Liver (tissue), 9 donors: ENCODE data around the gene TUBB4A. TPM values are rescaled to one million over a fixed set of nuclear protein-coding genes. Genes with fewer than 3 reads are reported as not detected.
A peak's percentile ranks its signal among the peaks of the same experiment; 100 is the strongest.

Experiments used
- DNase-seq: peaks from one replicate; pipeline ENCODE4 v3.0.0-alpha.2; 2017; ENCODE audit warnings: low spot score
- H3K27ac ChIP-seq, 2 donors: one replicate each; pipeline ENCODE4 v1.7.0; 2013; ENCODE audit warnings: inconsistent platforms in 2 of 2, low read length in 2 of 2, control low read depth in 1 of 2, low read depth in 1 of 2, mild to moderate bottlenecking in 1 of 2
- H3K27me3 ChIP-seq, 4 donors: one replicate each; pipeline versions ENCODE4 v1.6.1 to v1.7.0; 2013; ENCODE audit warnings: low read length in 3 of 4, inconsistent platforms in 1 of 4, mild to moderate bottlenecking in 1 of 4, moderate library complexity in 1 of 4; ENCODE audit not compliant: control insufficient read depth in 4 of 4, insufficient read depth in 4 of 4
- H3K36me3 ChIP-seq, 4 donors: one replicate each; pipeline versions ENCODE4 v1.6.1 to v1.7.0; 2013; ENCODE audit warnings: low read length in 3 of 4, mild to moderate bottlenecking in 3 of 4, low read depth in 1 of 4, moderate library complexity in 1 of 4; ENCODE audit not compliant: control insufficient read depth in 4 of 4, insufficient read depth in 3 of 4
- H3K4me1 ChIP-seq, 4 donors: one replicate each; pipeline versions ENCODE4 v1.6.1 to v1.7.0; 2013; ENCODE audit warnings: low read length in 3 of 4, mild to moderate bottlenecking in 3 of 4, moderate library complexity in 1 of 4; ENCODE audit not compliant: control insufficient read depth in 4 of 4, insufficient read depth in 4 of 4
- H3K4me3 ChIP-seq, 3 donors: one replicate each; pipeline versions ENCODE4 v1.6.1 to v1.7.0; 2013; ENCODE audit warnings: low read length in 3 of 3, control low read depth in 1 of 3, low read depth in 1 of 3, mild to moderate bottlenecking in 1 of 3
- H3K9ac ChIP-seq, 2 donors: one replicate each; pipeline ENCODE4 v1.7.0; 2013; ENCODE audit warnings: low read length in 2 of 2, mild to moderate bottlenecking in 2 of 2, moderate library complexity in 2 of 2, control low read depth in 1 of 2, low read depth in 1 of 2
- H3K9me3 ChIP-seq, 4 donors: one replicate each; pipeline versions ENCODE4 v1.6.1 to v1.7.0; 2013; ENCODE audit warnings: low read length in 3 of 4; ENCODE audit not compliant: control insufficient read depth in 4 of 4
- ATF3 ChIP-seq: IDR thresholded peaks from 2 replicates; pipeline ENCODE4 v1.6.1; 2016; ENCODE audit warnings: antibody characterized with exemption
- CTCF ChIP-seq: fragments of 150-350 bp; IDR thresholded peaks from 2 replicates; pipeline ENCODE4 v1.5.1; 2017; ENCODE audit warnings: improper control_type of control experiment, low read depth, low read length; ENCODE audit not compliant: missing input control
- EGR1 ChIP-seq, 2 donors: IDR thresholded peaks; 2 replicates each; pipeline ENCODE4 v1.6.1; 2016 to 2018; ENCODE audit warnings: antibody characterized with exemption in 2 of 2, low read depth in 2 of 2
- FOXA2 ChIP-seq: IDR thresholded peaks from 2 replicates; pipeline ENCODE4 v1.6.1; 2016; ENCODE audit warnings: antibody characterized with exemption
- GABPA ChIP-seq, 2 donors: IDR thresholded peaks in 1 of 2; conservative IDR thresholded peaks in 1 of 2; 2 replicates each; pipeline ENCODE4 v1.6.1; 2016; ENCODE audit warnings: antibody characterized with exemption in 2 of 2, mild to moderate bottlenecking in 1 of 2, moderate library complexity in 1 of 2
- HNF4A ChIP-seq, 2 donors: conservative IDR thresholded peaks; 2 replicates each; pipeline ENCODE4 v1.6.1; 2016; ENCODE audit warnings: antibody characterized with exemption in 2 of 2, mild to moderate bottlenecking in 2 of 2
- JUND ChIP-seq, 2 donors: IDR thresholded peaks; 2 replicates each; pipeline ENCODE4 v1.6.1; 2016; ENCODE audit warnings: antibody characterized with exemption in 2 of 2
- NR2F2 ChIP-seq: IDR thresholded peaks from 2 replicates; pipeline ENCODE4 v1.6.1; 2016; ENCODE audit warnings: antibody characterized with exemption
- RAD21 ChIP-seq, 2 donors: IDR thresholded peaks; 2 replicates each; pipeline ENCODE4 v1.6.1; 2016; ENCODE audit warnings: antibody characterized with exemption in 2 of 2, mild to moderate bottlenecking in 2 of 2
- RXRA ChIP-seq, 2 donors: IDR thresholded peaks; 2 replicates each; pipeline ENCODE4 v1.6.1; 2017 to 2018; ENCODE audit warnings: antibody characterized with exemption in 2 of 2, mild to moderate bottlenecking in 1 of 2
- SP1 ChIP-seq: IDR thresholded peaks from 2 replicates; pipeline ENCODE4 v1.6.1; 2018; ENCODE audit warnings: antibody characterized with exemption, mild to moderate bottlenecking
- TAF1 ChIP-seq: conservative IDR thresholded peaks from 2 replicates; pipeline ENCODE4 v1.6.1; 2016; ENCODE audit warnings: antibody characterized with exemption, mild to moderate bottlenecking
- YY1 ChIP-seq: IDR thresholded peaks from 2 replicates; pipeline ENCODE4 v1.6.1; 2016; ENCODE audit warnings: antibody characterized with exemption, mild to moderate bottlenecking
- ZBTB33 ChIP-seq: IDR thresholded peaks from 2 replicates; pipeline ENCODE4 v1.6.1; 2016; ENCODE audit warnings: antibody characterized with exemption
- WGBS: extraction: QIAGEN DNeasy Blood & Tissue Kit; methylation state at CpG from one replicate; pipeline ENCODE4 v1.1.7; 2013; 5-methylcytosine and 5-hydroxymethylcytosine counted together
- polyA plus RNA-seq, 2 donors: library from polyadenylated mRNA; stranded (reverse) in 1 of 2; unstranded in 1 of 2; fragments of 200-250 nt in 1 of 2; fragments of >200 nt in 1 of 2; fragmentation: Nextera tagmentation in 1 of 2; extraction: Ambion mirVana in 1 of 2; gene quantifications; one replicate each; pipeline versions ENCODE4 v1.2.1 to v1.2.3, GENCODE V29; 2013 to 2015
- total RNA-seq, 2 donors: library from RNA; depleted of rRNA; stranded (reverse); fragments of >200 nt; gene quantifications; one replicate each; pipeline ENCODE4 v1.2.3, GENCODE V29; 2014
- TF ChIP-seq, protein P1 (sequence below): IDR thresholded peaks from 2 replicates; pipeline ENCODE4 v1.6.1; 2016; ENCODE audit warnings: antibody characterized with exemption, mild to moderate bottlenecking
- donor health status: healthy.
- donor health status: healthy.
- donor health status: healthy.
- donor health status: healthy.
- donor health status: healthy.

TUBB4A gene
- total and polyA plus RNA-seq, 4 donors: 0.25 to 1.9 (median 0.96) TPM

DNA sequence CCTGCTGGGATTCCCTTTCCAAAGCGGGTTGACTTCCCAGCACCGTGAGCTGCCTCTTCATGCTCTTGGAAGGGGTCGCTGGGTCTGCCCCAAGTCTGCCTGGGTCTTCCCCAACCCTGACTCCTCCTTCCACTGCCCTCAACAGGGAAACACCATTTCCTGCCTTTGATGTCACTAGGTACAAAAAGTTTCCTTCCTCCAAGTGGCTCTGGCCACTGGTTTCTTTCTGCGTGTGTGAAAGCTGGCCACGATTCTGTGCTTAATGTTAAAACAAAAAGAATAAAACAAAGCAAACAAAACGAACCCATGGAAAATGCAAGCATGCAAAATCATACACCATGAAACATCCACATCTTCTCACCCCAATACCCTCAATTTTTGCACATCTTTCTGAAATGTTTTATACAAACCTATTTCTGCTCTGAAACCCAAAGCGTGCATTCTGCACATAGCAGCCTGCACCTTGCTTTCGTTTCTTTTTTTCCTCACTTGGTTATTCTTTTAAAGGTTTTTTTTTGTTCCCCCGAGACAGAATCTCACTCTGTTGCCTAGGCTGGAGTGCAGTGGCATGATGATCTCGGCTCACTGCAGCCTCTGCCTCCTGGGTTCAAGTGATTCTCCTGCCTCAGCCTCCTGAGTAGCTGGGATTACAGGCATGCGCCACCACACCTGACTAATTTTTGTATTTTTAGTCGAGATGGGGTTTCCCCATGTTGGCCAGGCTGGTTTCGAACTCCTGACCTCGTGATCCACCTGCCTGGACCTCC is 16.2 kb upstream of the TUBB4A start:
- 56% methylated on average over 14 of the region's 14 CpGs for WGBS
- no peak overlapping the region for H3K27ac ChIP-seq
- H3K9ac ChIP-seq: no peak overlapping the region
- H3K4me1 ChIP-seq: peaks cover 0 to 8% (median 6%) of the 10 kb centered on the region in 4 donors
- H3K27me3 ChIP-seq: peaks cover 0 to 5% (median 0%) of the 10 kb centered on the region in 4 donors
- H3K36me3 ChIP-seq: no peaks in the 10 kb centered on the region
- TF ChIP-seq TAF1: no peak
- TF ChIP-seq JUND (IDR thresholded peaks at IDR 0.05): no peak
- no peak for TF ChIP-seq ZBTB33
- no peak for TF ChIP-seq ATF3
- no peak for TF ChIP-seq HNF4A (conservative IDR thresholded peaks at IDR 0.05)
- TF ChIP-seq RXRA (IDR thresholded peaks at IDR 0.05): no peak
- TF ChIP-seq, protein P1, sequence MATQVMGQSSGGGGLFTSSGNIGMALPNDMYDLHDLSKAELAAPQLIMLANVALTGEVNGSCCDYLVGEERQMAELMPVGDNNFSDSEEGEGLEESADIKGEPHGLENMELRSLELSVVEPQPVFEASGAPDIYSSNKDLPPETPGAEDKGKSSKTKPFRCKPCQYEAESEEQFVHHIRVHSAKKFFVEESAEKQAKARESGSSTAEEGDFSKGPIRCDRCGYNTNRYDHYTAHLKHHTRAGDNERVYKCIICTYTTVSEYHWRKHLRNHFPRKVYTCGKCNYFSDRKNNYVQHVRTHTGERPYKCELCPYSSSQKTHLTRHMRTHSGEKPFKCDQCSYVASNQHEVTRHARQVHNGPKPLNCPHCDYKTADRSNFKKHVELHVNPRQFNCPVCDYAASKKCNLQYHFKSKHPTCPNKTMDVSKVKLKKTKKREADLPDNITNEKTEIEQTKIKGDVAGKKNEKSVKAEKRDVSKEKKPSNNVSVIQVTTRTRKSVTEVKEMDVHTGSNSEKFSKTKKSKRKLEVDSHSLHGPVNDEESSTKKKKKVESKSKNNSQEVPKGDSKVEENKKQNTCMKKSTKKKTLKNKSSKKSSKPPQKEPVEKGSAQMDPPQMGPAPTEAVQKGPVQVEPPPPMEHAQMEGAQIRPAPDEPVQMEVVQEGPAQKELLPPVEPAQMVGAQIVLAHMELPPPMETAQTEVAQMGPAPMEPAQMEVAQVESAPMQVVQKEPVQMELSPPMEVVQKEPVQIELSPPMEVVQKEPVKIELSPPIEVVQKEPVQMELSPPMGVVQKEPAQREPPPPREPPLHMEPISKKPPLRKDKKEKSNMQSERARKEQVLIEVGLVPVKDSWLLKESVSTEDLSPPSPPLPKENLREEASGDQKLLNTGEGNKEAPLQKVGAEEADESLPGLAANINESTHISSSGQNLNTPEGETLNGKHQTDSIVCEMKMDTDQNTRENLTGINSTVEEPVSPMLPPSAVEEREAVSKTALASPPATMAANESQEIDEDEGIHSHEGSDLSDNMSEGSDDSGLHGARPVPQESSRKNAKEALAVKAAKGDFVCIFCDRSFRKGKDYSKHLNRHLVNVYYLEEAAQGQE: no peak
- H3K4me3 ChIP-seq: no peak overlapping the region
- no peaks in the 10 kb centered on the region for H3K9me3 ChIP-seq
- no peak for DNase-seq

- peak overlapping the region; percentile 33 to 77 (median 52) for H3K4me3 ChIP-seq
- H3K9me3 ChIP-seq: no peaks in the 10 kb centered on the region
- peak overlapping the region in 1 of 2 donors; percentile 60 for H3K9ac ChIP-seq
- peak overlapping the region; percentile 16 to 38 for H3K27ac ChIP-seq
- no peaks in the 10 kb centered on the region for H3K36me3 ChIP-seq
- DNase-seq: peak; percentile 91
- H3K4me1 ChIP-seq: peaks cover 0 to 8% (median 6%) of the 10 kb centered on the region in 4 donors
- no peaks in the 10 kb centered on the region for H3K27me3 ChIP-seq
- peak; percentile 90 for TF ChIP-seq CTCF
- TF ChIP-seq JUND (IDR thresholded peaks at IDR 0.05): no peak
- peak; percentile 92 to 97 for TF ChIP-seq RAD21 (IDR thresholded peaks at IDR 0.05)
- TF ChIP-seq SP1: no peak
- no peak for TF ChIP-seq YY1
- no peak for TF ChIP-seq RXRA (IDR thresholded peaks at IDR 0.05)
- no peak for TF ChIP-seq FOXA2
- no peak for TF ChIP-seq EGR1 (IDR thresholded peaks at IDR 0.05; ENCODE audit: low read depth in 2 of 2)
- TF ChIP-seq TAF1: no peak
- TF ChIP-seq ZBTB33: no peak
- TF ChIP-seq NR2F2: no peak
- no peak for TF ChIP-seq GABPA (IDR thresholded peaks at IDR 0.05 in 1 of 2, conservative IDR thresholded peaks at IDR 0.05 in 1 of 2)
- peak in 1 of 2 donors; percentile 10 for TF ChIP-seq HNF4A (conservative IDR thresholded peaks at IDR 0.05)
- 2% methylated on average over 38 of the region's 38 CpGs for WGBS
Observed at GRCh38 chr19:6516659-6517291, 14.7 kb upstream of the TUBB4A start.
